CMK (cell line): Measurements from ENCODE around the gene PLIN3.
"Not testable (repeated sequence)": the region's sequence is repeated elsewhere in the genome, so short reads cannot be mapped to it uniquely, and the experiment has no call there.

ENCODE experiments used
- DNase-seq: peaks from one replicate; pipeline ENCODE4 v3.0.0-alpha.2; 2010; ENCODE audit warnings: low read depth

PLIN3 gene

DNA sequence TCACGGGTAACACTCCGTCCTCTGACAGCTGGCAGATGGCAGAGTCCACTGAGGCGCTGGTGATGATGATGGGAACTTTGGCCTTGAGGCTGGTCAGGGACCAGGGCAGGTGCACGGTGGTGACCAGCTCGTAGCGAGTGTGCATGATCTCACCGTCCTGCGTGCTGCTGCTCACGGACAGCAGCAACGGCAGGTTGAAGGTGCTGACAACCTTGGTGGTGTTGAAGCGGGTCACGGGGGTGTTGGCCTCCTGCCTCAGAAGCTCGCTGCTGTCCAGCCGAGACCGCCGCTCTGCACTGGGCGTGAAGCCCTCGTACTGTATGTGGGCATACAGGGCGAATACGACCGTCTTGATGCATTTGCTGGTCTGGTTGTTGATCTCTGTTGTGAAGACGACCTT, 23.6 kb upstream of the PLIN3 start:
- DNase-seq = no peak

DNA sequence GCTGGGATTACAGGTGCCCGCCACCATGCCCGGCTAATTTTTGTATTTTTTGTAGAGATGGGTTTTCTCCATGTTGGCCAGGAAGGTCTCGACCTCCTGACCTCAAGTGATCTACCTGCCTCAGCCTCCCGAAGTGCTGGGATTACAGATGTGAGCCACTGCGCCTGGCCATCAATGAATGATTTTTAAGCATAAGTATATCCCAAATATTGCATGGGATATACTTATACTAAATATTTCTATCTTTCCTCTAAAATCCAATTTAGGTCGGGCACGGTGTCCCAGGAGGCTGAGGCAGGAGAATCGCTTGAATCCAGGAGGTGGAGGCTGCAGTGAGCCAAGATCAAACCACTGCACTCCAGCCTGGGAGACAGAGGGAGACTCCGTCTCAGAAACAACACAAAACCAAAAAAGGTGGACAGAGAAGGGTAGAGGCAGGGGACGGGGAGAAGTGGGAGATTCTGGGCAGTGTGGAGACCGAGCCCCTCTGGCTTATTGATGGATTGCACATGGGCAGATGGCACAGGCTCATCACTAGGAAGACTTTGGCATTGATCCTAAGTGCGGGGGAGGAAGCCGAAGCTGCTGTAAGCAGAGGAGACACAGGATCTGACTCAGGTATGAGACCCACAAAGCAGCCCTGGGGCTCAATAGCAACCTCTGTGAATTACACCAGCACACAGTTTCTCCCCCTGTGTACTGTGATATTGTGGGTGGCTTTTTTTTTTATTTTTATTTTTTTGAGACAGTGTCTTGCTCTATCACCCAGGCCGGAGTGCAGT, 21.8 kb upstream of the PLIN3 start:
- no peak for DNase-seq

DNA sequence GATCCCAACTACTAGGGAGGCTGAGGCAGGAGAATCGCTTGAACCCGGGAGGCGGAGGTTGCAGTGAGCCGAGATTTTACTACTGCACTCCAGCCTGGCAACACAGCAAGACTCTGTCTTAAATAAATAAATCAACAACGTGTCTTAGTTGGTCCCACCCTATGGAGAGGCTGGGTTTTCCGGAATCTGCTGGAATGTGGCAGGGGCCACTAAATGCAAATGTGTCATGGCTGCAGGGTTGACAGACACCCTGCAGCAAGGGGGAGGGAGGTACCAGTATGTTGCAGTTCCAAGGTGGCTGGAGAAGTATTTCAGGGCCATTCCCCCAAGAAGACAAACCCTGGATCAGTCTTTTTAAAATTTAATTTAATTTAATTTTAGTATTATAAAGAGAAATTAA, 20.3 kb upstream of the PLIN3 start:
- not testable (repeated sequence) for DNase-seq

DNA sequence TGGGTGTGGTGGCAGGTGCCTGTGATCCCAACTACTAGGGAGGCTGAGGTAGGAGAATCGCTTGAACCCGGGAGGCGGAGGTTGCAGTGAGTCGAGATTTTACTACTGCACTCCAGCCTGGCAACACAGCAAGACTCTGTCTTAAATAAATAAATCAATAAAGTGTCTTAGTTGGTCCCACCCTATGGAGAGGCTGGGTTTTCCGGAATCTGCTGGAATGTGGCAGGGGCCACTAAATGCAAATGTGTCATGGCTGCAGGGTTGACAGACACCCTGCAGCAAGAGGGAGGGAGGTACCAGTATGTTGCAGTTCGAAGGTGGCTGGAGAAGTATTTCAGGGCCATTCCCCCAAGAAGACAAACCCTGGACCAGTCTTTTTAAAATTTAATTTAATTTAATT, 17.5 kb upstream of the PLIN3 start:
- not testable (repeated sequence) for DNase-seq

DNA sequence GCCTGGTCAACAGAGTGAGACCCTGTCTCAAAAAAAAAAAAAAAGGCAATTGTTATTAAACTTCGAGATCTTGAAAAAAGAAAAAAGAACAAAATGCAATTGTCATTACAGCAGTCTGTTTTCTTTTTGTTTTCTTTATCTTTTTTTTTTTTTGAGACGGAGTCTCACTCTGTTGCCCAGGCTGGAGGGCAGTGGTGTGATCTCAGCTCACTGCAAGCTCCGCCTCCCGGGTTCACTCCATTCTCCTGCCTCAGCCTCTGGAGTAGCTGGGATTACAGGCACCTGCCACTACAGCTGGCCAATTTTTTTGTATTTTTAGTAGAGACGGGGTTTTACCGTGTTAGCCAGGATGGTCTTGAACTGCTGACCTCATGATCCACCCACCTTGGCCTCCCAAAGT, 15.4 kb upstream of the PLIN3 start:
- DNase-seq = not testable (repeated sequence)

DNA sequence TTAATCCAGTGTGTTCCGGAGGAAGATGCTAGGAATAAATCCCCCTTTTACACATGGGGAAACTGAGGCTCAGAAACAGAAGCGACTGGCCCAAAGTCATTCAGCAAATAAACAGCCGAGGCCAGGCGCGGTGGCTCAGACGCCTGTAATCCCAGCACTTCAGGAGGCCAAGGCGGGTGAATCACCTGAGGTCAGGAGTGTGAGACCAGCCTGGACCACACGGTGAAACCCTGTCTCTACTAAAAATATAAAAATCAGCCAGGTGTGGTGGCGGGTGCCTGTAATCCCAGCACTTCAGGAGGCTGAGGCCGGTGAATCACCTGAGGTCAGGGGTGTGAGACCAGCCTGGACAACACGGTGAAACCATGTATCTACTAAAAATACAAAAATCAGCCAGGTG, 11.6 kb upstream of the PLIN3 start:
- DNase-seq = no peak

DNA sequence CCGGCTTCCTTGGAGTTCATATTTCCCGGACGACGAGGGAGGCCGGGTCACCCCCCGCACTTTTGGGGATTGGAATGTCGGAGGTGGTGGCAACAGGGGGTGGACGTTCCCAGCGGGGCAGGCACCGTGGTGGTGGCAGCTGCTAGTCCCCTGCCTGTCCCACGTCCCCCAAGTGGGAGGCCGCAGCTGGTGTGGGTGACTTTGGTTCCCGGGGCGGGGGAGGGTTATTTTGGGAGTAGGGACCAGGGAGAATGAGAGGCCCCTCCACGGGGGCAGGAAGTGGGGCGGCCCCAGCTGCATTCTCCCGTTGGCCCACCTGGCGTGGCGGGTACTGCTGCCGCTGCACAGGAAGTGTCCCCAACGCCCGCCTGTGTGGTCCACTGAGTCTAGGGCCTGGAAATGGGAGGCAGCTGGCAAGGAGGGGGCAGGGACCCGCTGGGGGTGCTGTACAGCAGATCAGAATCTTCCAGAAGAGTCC, 11.1 kb upstream of the PLIN3 start:
- no peak for DNase-seq

DNA sequence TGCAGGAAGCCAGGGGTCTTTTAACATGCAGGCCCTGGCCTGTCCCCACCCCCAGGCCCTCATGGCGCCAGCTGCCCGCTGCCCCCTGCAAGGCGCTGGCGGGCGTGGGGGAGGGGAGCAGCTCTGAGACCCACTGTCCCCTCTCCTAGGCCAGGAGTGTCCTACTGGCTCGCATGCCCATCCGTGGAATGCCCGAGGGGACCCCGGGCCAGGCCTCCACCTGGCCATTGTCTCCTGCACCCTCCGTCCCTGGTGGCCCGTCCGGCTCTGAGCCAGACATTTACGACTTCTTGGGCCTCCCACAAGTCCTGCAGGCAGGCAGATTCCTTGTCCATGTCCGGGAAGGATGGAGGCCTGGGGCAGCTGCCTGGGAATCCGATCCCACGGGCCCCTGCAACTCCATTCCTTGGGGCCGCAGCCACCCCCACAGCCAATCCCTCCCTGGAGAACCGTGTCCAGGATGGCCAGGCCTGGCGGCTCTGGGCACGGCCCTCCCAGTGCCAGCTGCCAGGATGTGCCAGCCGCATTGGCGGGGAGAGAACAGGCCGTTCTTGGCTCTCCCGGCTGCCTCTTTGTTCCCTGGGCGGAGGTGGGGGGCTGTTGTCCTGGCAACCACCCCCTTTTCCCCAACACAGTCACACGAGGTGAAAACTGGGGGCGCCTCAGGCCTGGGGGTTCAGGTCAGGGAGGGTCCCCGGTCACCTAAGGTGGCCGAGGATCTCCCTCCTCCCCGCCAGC, 10.5 kb upstream of the PLIN3 start:
- DNase-seq = no peak

DNA sequence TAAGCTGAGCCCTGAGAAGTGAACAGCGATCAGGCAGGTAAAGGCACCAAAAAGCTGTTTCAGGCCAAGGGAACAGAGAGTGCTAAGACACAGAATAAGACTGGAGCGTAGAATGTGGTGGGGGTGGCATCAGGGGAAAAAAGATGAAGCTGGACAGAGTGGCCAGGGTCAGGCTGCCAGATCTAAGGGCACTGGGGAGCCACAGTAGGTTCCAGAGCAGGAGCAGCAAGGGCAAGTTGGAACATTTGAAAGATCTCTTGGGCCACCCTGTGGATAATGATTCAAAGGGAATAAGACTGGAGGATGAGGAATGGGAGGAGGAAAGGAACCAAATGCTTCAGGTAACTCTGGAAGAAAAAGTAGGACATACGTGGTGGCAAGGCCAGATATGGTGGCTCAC, 6.5 kb upstream of the PLIN3 start:
- DNase-seq = no peak

DNA sequence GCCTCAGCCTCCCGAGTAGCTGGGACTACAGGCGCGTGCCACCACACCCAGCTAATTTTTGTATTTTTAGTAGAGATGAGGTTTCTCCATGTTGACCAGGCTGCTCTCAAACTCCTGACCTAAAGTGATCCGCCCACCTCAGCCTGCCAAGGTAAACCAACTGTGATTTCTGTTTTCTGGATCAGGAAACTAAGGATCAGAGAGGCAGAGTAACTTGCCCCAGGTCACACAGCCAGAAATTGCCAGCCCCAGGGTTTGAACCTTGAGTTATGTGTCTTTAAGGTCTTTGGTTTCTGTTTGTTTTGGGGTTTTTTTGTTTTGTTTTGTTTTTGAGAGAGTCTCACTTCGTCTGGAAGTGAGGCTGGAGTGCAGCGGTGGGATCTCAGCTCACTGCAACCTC, 4.2 kb upstream of the PLIN3 start:
- DNase-seq = no peak

DNA sequence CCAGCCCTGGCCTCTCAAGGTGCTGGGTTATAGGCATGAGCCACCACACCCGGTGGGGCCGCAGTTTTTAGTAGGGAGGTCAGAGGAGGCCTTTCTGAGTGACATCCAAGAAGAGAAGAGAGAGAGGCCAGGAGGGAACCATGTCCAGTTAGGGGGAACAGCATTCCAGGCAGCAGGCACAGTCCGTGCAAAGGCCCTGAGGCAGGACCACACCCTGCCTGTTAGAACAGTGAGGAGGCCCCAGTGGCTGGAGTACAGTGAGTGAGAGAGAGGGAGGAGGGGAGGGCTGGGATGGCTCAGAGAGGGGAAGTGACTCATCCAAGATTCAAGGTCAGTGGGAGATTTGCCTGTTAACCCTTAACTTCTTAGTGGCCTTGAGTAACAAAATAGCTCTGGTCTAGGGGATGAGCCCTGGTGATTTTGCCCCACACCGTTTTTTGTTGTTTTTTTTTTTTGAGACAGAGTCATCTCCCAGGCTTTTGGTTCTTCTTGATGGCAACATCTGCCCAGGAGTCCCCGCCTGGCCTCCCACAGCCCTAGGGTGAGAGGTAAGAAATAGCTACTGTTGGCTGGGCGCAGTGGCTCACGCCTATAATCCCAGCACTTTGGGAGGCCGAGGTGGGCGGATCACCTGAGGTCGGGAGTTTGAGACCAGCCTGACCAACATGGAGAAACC, 2.7 kb upstream of the PLIN3 start:
- DNase-seq = peak; percentile 61

DNA sequence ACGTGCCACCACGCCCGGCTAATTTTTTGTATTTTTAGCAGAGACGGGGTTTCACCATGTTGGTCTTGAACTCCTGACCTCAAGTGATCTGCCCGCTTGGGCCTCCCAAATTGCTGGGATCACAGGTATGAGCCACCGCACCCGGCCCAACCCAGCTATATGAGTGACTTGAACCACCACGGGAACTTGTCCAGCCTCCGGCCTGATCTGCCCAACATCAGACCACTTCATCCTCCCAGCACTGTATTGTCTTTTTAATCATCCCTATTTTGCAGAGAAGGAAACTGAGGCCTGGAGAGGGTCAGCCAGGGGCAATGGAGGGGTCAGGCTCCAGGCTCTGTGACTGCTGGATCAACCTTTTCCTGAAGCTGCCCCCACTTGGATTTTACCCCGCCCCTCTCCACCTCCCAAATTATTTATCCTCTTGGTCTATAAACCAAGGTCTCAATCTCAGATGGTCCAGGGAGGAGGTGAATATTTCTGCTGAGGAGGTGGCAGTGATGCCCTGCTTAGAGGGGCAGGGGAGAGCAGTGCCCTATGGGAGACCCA, 893 bp upstream of the PLIN3 start:
- DNase-seq = no peak

DNA sequence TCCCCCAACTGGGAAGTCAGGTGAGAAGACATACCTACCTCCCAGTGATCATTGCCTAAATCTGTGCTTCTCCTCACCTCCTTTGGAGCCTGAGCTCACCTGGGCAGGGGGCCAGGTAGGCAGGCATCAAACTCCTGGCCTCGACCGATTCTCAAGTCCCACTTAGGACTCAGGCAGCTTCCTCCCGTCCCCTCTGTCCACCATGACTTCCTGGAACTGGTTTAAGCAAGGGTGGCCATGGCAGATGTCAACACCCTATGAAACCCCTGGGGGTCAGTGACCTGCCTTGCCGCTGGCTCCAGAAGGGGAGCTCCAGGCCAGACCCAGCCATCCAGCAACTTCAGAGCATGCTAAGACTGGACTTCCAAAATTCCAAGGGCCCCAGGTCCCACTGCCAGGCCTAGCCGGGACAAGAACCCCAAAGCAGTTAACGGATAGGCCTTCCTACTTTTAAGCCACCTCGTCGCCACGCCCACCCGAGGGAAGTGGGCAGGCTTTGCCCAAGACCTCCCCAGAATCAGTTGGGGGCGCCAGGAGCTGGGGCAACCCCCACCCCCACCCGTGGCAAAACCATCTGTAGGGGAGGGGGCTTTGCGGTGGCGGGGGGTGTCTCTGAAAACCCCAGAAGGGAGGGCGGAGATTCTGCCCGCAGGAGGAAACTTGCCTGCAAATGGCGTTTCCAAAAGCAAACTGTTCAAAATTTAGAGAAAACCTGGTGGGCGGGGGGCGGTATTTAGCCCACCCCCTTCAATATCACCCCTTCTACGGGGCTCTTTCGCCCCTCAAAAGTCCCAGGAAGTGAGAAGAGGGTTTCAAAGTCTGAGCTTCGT, 657 bp downstream of the PLIN3 start:
- peak; percentile 78 for DNase-seq

DNA sequence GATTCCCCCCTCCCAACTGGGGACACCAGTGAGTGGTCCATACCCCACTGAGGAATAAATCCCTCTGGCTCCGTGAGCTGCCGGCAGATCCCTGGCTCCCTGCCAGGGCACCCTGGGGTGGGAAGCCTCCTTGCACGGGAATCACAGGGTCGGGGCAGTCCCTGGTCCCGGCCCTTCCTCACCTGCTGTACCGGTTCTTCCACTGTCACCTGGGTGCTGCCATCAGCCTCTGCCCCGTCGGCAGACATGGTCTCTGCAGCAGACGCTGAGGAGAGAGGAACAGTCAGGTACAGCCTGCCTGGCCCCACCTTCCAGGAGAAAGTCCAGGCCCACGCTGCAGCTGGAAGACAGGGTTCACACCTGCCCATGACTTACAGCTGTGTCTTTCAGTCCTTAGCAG, 6.3 kb downstream of the PLIN3 start:
- DNase-seq = no peak

DNA sequence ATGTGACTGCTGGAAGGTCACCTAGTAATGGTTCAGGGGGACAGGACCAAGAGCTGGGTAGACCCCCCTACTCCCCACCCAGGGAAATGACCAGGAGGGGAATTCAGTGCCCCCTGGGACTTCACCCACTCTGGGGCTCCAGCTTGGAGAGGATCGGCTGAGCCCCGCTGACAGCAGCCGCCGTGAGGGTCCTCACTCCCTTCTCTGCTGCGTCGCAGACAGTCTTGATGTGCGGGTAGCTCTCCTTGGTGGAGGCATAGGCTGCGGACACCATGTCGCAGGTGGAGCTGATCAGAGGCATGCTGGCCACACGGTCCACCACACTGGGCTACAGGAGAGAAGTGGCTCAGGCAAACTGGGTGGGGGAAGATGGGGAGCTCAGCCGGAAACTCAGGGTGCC, 7.8 kb downstream of the PLIN3 start:
- no peak for DNase-seq

DNA sequence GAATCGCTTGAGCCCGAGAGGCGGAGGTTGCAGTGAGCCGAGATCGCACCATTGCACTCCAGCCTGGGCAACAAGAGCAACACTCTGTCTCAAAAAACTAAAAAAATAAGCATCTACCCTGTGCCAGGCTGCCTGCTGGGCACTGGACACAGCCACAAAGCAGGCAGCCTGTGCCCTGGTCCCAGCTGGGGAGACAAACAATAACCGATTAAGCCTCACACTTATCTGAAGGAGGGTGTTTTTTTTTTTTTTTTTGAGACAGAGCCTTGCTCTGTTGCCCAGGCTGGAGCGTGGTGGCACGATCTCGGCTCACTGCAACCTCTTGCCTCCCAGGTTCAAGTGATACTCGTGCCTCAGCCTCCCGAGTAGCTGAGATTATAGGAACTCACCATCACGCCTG, 11.0 kb downstream of the PLIN3 start:
- DNase-seq = not testable (repeated sequence)

DNA sequence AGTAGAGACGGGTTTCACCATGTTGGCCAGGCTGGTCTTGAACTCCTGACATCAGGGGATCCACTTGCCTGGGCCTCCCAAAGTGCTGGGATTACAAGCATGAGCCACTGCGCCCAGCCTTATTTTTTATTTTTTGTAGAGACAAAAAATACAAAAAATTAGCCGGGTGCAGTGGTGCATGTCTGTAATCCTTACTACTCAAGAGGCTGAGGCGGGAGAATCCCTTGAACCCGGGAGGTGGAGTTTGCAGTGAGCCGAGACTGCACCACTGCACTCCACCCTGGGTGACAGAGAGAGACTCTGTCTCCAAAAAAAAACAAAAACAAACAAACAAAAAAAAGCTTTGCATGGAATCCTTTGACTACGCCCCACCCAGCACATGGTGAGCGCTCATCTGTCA, 14.0 kb downstream of the PLIN3 start:
- not testable (repeated sequence) for DNase-seq

DNA sequence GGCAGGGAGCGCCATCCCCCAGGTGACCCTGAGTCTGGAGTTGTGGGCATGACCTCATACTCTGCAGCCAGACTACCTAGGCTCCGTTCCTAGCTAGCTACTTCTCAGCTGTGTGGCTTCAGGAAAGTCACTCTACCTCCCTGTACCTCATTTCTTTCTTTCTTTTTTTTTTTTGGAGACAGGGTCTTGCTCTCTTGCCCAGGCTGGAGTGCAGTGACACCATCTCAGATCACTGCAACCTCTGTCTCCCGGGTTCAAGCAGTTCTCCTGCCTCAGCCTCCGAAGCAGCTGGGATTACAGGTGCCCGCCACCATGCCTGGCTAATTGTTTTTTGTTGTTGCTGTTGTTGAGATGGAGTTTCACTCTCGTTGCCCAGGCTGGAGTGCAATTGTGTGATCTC, 15.0 kb downstream of the PLIN3 start:
- no peak for DNase-seq

DNA sequence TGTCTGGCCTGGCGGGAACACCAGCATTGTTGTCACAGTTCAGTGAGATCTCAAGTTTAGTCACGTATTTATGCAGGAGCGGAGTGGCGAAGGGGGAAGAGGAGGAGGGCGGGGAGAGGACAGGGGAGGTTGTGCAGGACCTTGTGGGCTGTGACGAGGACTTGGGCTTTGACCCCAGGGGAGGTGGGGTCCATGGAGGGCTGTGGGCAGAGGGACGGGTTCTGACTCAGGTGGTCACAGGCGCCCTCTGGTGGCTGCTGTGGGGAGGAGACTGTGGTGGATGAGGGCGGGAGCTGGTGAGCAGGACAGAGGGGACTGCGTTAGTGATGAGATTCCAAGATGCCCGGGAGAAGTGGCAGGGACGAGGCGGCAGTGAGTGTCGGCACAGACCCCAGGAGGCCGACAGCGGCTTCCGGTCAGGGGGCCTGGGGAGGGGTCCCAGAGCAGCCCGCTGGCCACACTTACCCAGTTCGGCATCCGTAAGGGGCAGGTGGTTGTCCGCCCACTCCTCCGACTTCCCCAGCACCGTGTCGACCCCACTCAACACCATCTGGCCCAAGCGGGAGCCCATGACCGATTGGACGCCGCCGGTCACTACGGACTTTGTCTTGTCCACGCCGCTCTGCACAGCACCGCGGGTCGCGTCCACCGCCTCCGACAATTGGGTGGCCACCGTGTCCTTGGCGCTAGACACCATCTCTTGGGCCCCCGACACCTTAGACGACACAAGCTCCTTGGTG, 15.7 kb downstream of the PLIN3 start:
- peak; percentile 56 for DNase-seq

DNA sequence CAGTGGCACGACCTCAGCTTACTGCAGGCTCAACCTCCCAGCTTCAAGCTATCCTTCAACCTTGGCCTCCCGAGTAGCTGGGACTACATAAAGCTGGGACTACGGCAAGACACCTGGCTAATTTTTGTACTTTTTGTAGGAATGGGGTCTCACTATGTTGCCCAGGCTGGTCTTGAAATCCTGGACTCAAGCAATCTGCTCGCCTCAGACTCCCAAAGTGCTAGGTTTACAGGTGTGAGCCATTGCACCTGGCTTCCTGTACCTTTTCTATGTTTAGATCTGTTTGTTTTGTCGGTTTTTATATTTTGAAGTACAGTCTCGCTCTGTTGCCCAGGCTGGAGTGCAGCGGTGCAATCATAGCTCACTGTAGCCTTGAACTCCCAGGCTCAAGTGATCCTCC, 18.4 kb downstream of the PLIN3 start:
- no peak for DNase-seq
